PFSK-1 (cell line): ENCODE data around the gene GNAI1.

Source experiments
- FOXP2 ChIP-seq: optimal IDR thresholded peaks from 2 replicates; pipeline ENCODE3; 2011; ENCODE audit warnings: borderline replicate concordance, control low read depth, inconsistent platforms; ENCODE audit not compliant: insufficient read depth; ENCODE audit errors: extremely low read length, extremely low read depth
- POLR2AphosphoS5 ChIP-seq: IDR thresholded peaks from 2 replicates; pipeline ENCODE4 v1.6.1; 2012; ENCODE audit warnings: low read depth, mild to moderate bottlenecking, control low read depth, low read length, moderate library complexity
- REST ChIP-seq, 2 experiments: IDR thresholded peaks; 2 replicates each; pipeline versions ENCODE4 v1.6.1 to v1.8.0; 2011 to 2012; ENCODE audit warnings: low read depth in 2 of 2, low read length in 2 of 2, control low read depth in 1 of 2, inconsistent platforms in 1 of 2, mild to moderate bottlenecking in 1 of 2, moderate library complexity in 1 of 2; ENCODE audit not compliant: insufficient read depth in 1 of 2
- SIN3A ChIP-seq: IDR thresholded peaks from 2 replicates; pipeline ENCODE4 v1.6.1; 2012; ENCODE audit warnings: mild to moderate bottlenecking, low read length, moderate library complexity, borderline replicate concordance; ENCODE audit not compliant: insufficient read depth
- TAF1 ChIP-seq: IDR thresholded peaks from 2 replicates; pipeline ENCODE4 v1.6.1; 2012; ENCODE audit warnings: low read length, control low read depth, borderline replicate concordance; ENCODE audit not compliant: insufficient read depth

The GNAI1 gene

GRCh38 chr7:80204454-80204853 is 69.8 kb downstream of the GNAI1 start:
- TF ChIP-seq POLR2AphosphoS5, result no peak
- no peak for TF ChIP-seq FOXP2
- no peak for TF ChIP-seq REST (IDR thresholded peaks at IDR 0.05; ENCODE audit: insufficient read depth in 1 of 2, low read depth in 2 of 2, low read length in 2 of 2)
- TF ChIP-seq SIN3A, result no peak
- no peak for TF ChIP-seq TAF1

DNA sequence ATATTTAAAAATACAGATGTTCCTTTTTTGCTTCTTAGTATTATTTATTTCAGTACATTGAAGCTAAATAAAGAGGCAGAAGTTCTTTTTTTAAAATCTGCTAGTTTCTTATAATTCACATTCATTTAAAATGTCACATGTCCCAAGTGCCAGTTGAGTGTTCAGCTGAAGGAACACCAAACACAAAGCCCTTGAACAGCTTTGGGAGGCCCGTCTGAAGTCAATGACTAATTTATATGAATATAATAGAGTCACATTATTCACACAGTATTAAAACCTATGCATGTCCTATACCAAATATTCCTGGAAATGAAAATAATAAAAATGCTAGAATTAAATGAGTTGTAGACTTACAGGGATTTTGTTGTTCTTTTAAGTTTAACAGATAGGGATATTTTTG is 70.3 kb downstream of the GNAI1 start:
- TF ChIP-seq TAF1 (no peak), FOXP2 (no peak), SIN3A (no peak), POLR2AphosphoS5 (no peak), REST (IDR thresholded peaks at IDR 0.05; ENCODE audit: insufficient read depth in 1 of 2, low read depth in 2 of 2, low read length in 2 of 2) (no peak)

DNA sequence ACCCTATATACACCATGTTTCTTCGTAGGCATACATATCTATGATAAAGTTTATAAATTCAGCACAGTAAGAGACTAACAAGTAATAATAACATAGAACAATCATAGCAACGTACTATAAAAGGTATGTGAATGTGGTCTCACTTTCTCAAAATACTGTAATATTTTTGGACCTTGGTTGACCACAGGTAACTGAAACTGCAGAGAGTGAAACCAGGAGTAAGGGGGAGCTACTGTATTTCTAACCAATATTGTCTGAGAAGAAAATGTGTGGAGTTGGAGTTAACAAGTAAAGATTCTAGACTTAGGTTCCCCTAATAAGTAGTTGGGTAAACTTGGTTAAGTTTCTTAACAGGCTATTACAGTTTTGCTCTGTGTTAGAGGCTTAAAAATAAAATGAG is 72.1 kb downstream of the GNAI1 start:
- no peak for TF ChIP-seq TAF1
- no peak for TF ChIP-seq FOXP2
- no peak for TF ChIP-seq POLR2AphosphoS5
- TF ChIP-seq REST (IDR thresholded peaks at IDR 0.05; ENCODE audit: insufficient read depth in 1 of 2, low read depth in 2 of 2, low read length in 2 of 2), result no peak
- TF ChIP-seq SIN3A, result no peak

- TF ChIP-seq SIN3A, result no peak
- TF ChIP-seq REST (IDR thresholded peaks at IDR 0.05; ENCODE audit: insufficient read depth in 1 of 2, low read depth in 2 of 2, low read length in 2 of 2), result no peak
- TF ChIP-seq TAF1, result no peak
- no peak for TF ChIP-seq FOXP2
- no peak for TF ChIP-seq POLR2AphosphoS5
Measured at GRCh38 chr7:80207501-80207900, 72.9 kb downstream of the GNAI1 start.

DNA sequence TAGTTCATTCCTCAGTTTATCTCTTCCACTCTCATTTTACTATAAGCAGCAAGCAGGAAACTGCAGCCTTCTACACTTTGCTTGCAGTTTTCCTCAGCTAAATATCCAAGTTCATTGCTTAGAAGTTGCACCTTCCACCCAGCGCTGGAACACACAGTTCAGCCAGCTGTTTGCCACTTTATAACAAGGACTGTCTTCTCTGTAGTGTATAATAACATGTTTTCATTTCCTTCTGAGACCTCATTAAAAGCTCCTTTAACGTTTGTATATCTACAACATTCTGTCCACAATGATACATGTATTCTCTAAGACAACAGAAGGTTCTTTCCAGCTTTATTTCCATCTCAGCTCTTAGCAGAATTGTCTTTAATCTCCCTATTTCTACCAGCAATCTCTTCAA is 74.1 kb downstream of the GNAI1 start:
- TF ChIP-seq POLR2AphosphoS5, result no peak
- no peak for TF ChIP-seq FOXP2
- TF ChIP-seq TAF1, result no peak
- TF ChIP-seq REST (IDR thresholded peaks at IDR 0.05; ENCODE audit: insufficient read depth in 1 of 2, low read depth in 2 of 2, low read length in 2 of 2), result no peak
- TF ChIP-seq SIN3A, result no peak
